Fibroblast of upper back skin (primary cell): ENCODE measurements around the gene SERPINF2.

Source experiments
- DNase-seq: peaks from one replicate; pipeline ENCODE4 v3.0.0-alpha.2; 2013

SERPINF2 gene

DNA sequence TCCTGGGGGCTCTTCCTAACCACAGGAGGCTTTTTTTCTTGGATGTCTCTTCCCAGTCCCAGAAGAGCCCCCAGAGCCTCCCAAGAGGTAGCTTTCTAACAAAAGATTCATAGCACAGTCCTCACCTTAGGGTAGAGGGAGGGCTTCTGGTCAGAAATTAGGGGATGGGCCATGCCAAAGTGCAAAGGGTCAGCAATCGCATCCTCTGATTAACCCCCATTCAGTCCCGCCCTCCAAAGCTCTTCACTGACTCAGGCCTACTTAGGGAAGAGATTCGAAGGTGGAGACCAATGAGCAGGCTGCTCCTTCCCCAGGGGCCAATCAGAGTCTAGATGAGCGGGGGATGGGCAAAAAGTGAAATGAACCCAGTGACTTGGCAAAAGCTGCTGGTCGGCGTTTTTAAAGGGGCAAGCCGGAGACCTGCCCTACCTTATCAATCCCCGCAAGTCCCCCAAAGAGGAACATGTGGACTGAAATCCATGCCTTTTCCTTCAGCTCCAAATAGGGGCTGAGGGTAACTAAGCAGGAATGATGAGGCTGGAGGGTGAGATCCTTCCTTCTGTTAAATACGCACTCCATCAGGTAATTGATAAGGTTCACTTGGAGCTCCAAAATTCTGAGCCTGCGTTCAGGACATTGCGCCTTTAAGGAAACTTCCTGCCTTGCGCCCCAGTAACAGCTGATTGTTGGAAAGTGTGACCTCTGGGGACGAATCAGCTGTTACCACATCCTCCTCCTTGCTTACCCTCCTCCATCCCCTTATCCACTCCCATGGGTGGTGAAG is 25.6 kb upstream of the SERPINF2 start:
- DNase-seq = peak; percentile 99

DNA sequence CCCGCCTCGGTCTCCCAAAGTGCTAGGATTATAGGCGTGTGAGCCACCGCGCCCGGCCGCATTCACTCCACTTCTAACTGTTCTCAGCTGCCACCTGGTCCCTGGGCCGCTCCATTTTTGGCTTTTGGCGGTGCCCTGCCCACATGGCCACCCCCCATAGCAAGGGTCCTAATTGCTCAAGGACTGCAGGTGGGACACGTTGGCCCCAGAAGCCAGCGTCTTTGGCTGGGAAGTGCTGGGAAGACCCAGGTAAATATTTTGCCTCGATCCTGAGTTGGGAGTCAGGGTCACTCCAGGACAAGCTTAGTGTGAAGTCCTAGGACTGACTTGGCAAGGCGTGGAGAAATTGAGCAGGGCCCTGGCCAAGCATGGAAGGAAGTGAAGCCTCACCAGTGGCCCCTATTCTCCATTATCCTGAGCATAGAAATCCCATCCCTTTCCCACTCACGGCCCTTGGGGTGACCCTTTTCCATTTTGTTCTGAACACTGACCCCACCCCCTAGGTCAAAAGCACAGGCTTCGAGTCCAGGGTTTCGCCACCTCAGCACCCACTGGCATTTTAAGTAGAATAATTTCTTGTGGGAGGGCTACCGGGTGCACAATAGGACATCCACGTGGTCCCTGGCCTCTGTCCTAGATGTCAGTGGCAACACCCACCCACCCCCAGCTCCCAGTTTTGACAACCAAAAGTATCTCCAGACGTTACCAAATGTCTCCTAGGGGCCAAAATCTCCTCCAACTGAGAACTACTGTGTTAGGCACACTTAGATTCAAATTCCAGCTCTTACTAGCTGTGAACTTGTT is 24.1 kb upstream of the SERPINF2 start:
- no peak for DNase-seq

DNA sequence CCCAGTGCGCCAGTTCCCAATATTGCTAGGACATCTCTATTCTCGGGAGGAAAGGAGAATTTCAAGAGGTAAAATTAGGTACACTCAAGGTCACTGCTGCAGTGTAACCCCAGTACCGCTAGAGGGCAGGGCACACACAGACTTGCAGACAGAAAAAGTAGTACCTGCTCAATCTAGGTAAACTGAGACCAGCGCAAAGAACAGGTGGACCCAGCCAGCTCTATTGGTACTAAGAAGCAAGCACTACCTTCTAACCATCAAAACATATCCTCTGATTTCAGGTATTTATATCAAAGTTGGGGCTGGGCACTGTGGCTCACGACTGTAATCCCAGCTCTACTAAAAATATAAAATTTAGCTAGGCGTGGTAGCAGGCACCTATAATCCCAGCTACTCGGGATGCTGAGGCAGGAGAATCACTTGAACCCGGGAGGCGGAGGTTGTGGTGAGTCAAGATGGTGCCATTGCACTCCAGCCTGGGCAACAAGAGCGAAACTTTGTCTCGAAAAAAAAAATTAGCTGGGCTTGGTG is 21.8 kb upstream of the SERPINF2 start:
- peak; percentile 50 for DNase-seq

DNA sequence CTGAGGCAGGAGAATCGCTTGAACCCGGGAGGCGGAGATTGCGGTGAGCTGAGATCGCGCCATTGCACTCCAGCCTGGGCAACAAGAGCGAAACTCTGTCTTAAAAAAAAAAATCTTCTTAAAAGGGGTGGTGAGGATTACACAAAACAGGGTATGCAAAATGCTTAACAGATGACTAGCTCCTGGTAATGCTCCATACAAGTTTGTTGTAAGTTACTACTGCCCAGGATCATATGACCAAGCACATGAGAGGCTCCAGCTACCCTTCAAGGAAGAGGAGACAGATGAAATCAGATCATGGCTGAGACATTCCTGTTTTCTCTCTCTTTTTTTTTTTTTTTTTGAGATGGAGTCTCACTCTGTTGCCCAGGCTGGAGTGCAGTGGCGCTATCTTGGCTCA is 20.6 kb upstream of the SERPINF2 start:
- DNase-seq = peak; percentile 69

DNA sequence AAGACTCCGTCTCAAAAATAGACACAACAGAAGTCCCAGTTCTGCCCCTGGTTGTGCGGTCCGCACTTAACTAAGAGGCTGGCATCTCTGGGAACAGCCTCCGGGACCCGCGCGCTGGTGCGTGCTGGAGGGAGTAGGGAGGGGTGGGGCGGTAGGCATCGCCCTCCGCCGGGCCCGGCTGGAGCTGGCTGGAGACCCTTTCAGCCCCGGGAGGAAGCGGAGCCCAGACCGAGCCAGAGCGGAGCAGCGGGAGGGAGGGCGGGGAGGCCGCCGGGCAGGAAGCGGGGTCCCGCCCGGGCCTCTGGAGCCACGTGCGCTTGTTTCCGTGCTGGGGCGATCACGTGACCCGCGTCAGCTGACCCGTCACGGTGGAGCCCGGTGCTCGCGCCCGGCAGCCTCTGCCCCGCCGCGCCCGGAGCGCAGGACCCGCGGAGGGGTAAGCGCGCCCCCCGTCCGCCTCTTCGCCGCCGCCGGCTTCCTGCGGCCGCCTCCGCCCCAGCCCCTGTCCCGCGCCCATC is 18.3 kb upstream of the SERPINF2 start, which contains the start of gene WDR81:
Gene WDR81, plus strand, starts transcription at position 354 of the 518 bp plus-strand sequence. CDS start 256 bp downstream, outside the sequence.
- DNase-seq = peak; percentile 84

DNA sequence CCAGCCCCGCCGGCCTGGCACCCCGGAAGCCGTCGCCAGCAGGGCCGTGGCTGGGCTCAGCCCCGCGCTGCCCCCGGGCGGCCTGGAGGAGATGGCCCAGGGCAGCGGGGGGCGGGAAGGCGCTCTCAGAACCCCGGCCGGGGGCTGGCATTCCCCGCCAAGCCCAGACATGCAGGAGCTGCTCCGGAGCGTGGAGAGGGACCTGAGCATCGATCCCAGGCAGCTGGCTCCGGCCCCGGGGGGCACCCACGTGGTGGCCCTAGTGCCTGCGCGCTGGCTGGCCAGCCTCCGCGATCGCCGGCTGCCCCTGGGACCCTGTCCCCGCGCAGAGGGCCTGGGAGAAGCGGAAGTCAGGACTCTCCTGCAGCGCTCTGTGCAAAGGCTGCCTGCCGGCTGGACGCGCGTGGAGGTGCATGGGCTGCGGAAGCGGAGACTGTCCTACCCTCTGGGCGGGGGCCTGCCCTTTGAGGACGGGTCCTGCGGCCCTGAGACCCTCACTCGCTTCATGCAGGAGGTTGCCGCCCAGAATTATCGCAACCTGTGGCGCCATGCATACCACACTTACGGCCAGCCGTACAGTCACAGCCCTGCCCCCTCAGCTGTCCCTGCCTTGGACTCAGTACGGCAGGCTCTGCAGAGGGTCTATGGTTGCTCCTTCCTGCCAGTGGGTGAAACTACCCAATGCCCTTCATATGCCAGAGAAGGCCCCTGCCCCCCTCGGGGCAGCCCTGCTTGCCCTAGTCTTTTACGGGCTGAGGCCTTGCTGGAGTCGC is 17.6 kb upstream of the SERPINF2 start:
- no peak for DNase-seq

DNA sequence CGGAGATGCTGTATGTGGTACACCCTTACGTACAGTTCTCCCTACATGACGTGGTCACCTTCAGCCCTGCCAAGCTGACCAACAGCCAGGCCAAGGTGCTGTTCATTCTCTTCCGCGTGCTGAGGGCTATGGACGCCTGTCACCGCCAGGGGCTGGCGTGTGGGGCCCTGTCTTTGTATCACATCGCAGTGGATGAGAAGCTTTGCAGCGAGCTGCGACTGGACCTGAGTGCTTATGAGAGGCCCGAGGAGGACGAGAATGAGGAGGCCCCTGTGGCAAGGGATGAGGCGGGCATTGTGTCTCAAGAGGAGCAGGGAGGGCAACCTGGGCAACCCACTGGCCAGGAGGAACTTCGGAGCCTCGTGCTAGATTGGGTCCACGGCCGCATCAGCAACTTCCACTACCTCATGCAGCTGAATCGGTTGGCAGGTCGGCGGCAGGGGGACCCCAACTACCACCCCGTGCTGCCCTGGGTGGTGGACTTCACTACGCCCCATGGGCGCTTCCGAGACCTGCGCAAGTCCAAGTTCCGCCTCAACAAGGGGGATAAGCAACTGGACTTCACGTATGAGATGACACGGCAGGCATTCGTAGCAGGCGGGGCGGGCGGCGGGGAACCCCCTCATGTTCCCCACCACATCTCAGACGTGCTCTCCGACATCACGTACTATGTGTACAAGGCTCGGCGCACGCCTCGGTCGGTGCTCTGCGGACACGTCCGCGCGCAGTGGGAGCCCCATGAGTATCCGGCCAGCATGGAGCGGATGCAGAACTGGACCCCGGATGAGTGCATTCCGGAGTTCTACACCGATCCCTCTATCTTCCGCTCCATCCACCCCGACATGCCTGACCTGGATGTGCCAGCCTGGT is 16.8 kb upstream of the SERPINF2 start:
- DNase-seq = no peak

DNA sequence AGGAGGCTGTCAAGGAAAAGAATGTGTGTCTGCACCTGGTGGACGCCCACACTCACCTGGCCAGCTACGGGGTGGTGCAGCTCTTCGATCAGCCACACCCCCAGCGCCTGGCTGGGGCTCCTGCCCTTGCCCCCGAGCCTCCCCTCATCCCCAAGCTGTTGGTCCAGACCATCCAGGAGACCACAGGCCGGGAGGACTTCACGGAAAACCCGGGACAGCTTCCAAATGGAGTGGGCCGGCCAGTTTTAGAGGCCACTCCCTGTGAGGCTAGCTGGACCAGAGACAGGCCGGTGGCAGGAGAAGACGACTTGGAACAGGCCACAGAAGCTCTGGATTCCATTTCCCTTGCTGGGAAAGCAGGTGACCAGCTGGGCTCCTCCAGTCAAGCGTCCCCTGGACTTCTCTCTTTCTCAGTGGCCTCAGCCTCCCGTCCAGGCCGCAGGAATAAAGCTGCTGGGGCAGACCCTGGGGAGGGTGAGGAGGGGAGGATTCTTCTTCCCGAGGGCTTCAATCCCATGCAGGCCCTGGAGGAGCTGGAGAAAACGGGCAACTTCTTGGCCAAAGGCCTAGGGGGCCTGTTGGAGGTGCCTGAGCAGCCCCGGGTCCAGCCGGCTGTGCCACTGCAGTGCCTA is 15.9 kb upstream of the SERPINF2 start:
- DNase-seq = no peak

DNA sequence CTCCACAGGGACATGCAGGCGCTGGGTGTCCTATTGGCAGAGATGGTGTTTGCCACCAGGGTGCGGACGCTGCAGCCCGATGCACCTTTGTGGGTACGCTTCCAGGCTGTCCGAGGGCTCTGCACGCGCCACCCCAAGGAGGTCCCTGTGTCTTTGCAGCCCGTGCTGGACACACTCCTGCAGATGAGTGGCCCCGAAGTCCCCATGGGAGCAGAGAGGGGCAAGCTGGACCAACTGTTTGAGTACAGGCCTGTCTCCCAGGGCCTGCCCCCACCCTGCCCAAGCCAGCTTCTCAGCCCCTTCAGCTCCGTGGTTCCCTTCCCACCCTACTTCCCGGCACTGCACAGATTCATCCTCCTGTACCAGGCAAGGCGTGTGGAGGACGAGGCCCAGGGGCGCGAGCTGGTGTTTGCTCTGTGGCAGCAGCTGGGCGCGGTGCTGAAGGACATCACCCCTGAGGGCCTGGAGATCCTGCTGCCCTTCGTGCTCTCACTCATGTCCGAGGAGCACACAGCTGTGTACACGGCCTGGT is 15.3 kb upstream of the SERPINF2 start:
- DNase-seq = no peak

DNA sequence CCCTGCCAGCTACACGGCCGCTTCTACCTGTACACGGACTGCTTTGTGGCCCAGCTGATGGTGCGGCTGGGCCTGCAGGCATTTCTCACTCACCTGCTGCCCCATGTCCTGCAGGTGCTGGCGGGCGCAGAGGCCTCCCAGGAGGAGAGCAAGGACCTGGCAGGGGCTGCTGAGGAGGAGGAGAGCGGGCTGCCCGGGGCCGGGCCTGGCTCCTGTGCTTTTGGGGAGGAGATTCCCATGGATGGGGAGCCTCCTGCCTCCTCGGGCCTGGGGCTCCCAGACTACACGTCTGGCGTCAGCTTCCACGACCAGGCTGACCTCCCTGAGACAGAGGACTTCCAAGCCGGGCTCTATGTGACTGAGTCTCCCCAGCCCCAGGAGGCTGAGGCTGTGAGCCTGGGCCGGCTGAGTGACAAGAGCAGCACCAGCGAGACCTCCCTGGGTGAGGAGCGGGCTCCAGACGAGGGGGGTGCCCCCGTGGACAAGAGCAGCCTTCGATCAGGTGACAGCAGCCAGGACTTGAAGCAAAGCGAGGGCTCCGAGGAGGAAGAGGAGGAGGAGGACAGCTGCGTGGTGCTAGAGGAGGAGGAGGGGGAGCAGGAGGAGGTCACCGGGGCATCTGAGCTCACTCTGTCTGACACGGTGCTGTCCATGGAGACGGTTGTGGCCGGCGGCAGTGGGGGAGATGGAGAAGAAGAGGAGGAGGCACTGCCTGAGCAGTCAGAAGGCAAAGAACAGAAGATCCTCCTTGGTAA is 14.6 kb upstream of the SERPINF2 start:
- DNase-seq = no peak

DNA sequence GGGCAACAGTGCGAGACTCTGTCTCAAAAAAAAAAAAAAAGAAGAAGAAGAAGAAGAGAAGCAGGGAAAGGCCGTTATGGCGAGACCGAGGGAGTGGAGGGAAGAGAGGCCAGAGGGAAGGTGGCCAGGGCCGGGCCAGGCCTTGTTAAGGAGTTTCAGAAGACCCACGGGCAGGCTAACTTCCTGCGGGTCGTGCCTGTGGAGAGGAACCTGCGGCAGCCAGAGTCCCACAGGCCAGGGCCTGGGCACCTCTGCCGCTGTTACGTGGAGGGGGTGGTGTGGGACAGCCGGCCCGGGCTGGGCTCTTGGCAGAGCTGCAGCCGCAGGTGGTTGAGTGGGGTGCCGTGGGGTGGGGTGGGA is 12.7 kb upstream of the SERPINF2 start:
- no peak for DNase-seq

DNA sequence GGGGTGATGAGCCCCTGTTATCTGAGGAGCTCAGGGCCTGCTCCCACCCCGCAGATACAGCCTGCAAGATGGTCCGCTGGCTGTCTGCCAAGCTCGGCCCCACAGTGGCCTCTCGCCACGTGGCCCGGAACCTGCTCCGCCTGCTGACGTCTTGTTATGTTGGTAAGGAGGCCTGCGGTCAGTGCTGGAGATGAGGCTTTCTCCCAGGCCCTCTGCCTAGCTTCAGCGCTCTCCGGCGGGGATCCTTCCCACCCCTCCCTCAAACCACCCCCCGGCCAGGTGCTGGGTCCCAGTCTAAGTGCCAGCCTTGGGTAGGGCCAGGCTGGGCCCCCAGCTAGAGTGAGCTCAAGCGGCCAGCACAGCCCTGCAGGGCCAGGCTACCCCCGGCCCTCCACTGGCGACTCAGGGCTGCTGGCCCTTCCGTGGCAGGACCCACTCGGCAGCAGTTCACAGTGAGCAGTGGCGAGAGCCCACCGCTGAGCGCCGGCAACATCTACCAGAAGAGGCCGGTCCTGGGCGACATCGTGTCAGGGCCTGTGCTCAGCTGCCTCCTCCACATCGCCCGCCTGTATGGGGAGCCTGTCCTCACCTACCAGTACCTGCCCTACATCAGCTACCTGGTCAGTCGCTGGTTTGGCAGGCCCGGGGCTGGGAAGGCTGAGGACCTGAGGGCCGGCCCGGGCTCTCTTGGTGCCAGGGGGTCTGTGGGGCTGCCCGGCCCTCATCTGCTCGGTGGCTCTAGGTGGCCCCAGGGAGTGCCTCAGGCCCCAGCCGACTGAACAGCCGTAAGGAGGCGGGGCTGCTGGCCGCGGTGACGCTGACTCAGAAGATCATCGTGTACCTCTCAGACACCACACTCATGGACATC is 12.1 kb upstream of the SERPINF2 start:
- DNase-seq = peak; percentile 71

DNA sequence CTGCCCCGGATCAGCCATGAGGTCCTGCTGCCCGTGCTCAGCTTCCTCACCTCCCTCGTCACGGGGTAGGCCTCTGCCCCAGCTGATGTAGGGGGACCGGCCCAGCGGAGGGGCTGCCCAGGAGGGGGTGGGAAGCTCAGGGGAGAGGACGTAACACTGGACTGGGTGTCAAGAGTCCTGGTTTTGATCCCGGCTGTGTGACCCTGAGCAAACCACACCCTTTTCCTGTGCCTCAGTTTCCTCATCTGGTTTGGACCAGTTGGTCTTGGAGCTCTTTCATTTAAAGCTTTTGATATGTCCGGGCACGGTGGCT is 11.5 kb upstream of the SERPINF2 start:
- no peak for DNase-seq

DNA sequence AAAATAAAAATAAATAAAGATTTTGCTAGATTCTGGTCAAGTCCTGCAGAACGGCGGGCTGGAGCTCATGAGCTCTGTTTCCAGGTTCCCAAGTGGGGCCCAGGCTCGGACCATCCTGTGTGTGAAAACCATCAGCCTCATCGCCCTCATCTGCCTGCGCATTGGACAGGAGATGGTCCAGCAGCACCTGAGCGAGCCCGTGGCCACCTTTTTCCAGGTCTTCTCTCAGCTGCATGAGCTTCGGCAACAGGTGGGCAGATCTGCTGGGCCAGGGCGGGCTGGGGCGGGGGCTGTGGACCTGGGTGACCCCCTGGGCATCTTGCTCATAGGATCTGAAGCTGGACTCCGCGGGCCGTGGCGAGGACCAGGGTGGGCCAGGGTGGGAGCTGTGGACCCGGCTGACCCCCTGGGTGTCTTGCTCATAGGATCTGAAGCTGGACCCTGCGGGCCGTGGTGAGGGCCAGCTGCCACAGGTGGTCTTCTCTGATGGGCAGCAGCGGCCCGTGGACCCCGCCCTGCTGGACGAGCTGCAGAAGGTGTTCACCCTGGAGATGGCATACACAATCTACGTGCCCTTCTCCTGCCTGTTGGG is 10.3 kb upstream of the SERPINF2 start:
- DNase-seq = no peak

DNA sequence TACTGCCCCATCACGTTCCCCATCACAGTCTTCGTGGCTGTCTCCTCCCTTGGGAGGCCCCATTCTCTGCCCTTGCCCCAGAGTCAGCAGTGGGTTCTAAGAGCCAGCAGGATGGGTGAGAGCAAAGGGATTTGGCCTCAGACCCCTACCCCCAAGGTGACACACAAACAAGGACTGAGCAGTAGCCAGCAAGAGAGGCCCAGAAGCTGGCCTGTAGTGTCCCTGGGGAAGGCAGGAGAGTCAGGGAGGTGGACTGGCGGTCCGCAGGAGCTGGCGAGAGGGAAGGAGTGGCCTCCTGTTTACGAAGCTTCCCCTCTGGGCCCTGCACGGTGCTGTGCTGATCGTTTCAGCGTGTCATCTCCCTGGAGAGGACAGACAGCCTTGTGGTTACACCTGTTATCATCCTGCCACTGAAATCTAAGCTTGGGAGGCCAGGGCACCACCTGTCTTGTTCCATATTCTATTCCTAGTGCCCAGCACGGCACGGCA is 9.8 kb upstream of the SERPINF2 start:
- DNase-seq = no peak

DNA sequence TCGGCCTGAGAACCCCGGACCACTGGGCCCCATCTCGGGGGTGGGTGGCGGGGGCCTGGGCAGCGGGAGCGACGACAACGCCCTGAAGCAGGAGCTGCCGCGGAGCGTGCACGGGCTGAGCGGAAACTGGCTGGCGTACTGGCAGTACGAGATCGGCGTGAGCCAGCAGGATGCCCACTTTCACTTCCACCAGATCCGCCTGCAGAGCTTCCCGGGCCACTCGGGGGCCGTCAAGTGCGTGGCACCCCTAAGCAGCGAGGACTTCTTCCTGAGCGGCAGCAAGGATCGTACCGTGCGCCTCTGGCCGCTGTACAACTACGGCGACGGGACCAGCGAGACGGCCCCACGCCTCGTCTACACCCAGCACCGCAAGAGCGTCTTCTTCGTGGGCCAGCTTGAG is 8.9 kb upstream of the SERPINF2 start:
- DNase-seq = no peak

DNA sequence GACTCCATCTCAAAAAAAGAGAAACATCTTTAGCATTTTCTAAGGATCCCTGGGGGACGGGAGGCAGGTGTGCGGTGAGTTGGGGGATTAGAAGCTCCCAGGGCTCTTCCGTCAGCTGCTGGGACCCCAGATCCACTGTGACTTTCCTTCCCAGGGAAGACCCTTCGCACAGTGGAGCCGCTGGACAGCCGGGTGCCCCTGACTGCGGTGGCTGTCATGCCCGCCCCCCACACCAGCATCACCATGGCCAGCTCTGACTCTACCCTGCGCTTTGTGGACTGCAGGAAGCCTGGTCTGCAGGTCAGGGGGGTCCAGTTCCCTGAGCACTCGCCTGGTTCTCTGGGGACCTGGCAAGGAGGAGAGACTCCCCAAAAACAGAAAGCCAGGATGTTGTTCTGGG is 7.3 kb upstream of the SERPINF2 start:
- no peak for DNase-seq

DNA sequence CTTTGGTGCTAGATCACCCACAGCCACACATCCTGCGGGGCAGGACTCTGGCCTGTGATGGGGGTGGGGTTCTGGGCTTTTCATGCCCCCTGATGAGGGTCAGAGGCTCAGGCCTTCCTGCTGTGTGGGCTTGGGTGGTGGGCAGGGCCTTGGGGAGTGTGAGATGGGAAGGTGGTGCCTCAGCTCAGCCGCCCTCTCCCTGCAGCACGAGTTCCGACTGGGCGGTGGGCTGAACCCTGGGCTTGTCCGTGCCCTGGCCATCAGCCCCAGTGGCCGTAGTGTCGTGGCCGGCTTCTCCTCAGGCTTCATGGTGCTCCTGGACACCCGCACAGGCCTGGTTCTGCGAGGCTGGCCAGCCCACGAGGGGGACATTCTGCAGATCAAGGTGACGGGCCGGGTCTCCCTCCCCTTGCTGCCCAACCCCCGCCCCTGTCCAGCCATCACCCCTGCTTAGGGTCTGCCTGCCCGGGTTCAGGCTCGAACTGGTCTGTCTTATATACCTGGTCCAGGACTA is 6.8 kb upstream of the SERPINF2 start:
- no peak for DNase-seq
